KG1 (cell line): ENCODE results near the gene FCSK.
A peak's percentile ranks its signal among the peaks of the same experiment; 100 is the strongest.
"Not testable (repeated sequence)": the region's sequence is repeated elsewhere in the genome, so short reads cannot be mapped to it uniquely, and the experiment has no call there.

Experiments used
- DNase-seq: peaks from one replicate; lab custom pipeline; 2025; lab: John Stamatoyannopoulos, UW

Gene FCSK

DNA sequence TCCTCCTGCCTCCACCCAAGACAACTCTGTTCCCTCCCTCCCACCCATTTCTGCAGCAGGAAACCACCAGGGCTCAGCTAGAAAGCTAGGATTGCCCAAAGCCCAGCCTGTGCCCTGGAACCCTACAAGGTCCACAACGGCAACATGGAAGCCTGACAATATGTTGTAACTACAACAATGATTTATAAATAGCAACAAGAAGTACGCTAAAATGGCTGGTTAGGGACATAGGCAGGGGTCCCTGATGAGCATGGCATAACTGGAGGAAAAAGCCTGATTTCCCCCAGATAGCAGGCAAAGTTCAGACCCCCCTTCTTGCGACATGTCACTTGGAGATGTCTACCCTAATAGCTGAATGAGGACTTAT, 22.1 kb upstream of the FCSK start:
- DNase-seq, result no peak

GRCh38 chr16:70432723-70433457, 21.5 kb upstream of the FCSK start:
- DNase-seq, result no peak

- no peak for DNase-seq
Measured at GRCh38 chr16:70433458-70434103, 20.8 kb upstream of the FCSK start.

- no peak for DNase-seq
Measured at GRCh38 chr16:70434484-70435260, 19.7 kb upstream of the FCSK start.

- DNase-seq, result no peak
Measured at GRCh38 chr16:70437017-70437581, 17.3 kb upstream of the FCSK start.

DNA sequence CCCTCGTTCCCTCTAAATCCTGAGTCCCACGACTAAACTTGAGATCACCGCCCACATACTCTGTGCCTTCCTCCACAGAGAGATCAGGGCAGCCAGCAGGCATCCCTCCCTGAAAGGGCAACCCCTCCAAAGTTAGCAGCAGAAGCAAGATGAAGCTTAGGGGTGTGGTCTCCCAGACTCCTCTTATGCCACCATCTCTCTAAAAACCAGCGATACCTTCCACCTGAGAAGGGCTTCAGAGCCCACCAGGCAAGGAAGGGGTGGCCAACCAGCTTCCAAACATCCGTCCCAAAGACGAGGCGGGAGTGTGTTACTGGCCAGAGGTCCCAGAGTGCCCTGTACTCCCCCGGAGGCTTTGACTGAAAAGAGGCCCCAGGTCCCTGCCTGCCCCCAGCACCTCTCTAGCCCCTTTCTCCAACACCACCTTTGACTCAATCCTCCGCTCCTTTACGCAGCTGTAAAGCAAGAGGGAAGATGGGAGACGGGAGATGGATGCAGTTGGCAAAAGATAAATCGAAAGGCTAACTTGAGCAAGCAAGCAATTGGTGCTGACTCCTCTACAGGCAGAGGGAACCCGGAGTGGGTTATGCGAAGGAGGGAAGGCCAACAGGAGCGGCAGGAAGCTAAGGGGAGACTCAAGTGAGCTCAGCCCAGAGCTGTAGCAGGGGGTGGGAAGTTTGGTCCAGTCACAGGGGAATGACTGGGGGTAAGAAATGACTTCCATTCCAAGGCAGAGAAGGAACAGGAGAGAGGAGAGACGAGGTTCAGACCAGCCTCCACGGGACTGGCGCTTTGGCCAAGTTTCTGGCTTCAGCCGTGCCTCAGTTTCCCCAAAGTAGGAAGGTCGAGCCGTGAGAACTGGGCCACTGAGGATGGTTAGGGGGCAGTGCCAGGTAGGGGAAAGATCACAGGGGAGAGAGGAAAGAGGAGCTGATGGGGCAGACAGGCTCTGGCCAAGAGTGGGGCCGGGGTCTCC, 16.5 kb upstream of the FCSK start:
- no peak for DNase-seq

- no peak for DNase-seq
Measured at GRCh38 chr16:70438585-70438968, 15.8 kb upstream of the FCSK start.

DNA sequence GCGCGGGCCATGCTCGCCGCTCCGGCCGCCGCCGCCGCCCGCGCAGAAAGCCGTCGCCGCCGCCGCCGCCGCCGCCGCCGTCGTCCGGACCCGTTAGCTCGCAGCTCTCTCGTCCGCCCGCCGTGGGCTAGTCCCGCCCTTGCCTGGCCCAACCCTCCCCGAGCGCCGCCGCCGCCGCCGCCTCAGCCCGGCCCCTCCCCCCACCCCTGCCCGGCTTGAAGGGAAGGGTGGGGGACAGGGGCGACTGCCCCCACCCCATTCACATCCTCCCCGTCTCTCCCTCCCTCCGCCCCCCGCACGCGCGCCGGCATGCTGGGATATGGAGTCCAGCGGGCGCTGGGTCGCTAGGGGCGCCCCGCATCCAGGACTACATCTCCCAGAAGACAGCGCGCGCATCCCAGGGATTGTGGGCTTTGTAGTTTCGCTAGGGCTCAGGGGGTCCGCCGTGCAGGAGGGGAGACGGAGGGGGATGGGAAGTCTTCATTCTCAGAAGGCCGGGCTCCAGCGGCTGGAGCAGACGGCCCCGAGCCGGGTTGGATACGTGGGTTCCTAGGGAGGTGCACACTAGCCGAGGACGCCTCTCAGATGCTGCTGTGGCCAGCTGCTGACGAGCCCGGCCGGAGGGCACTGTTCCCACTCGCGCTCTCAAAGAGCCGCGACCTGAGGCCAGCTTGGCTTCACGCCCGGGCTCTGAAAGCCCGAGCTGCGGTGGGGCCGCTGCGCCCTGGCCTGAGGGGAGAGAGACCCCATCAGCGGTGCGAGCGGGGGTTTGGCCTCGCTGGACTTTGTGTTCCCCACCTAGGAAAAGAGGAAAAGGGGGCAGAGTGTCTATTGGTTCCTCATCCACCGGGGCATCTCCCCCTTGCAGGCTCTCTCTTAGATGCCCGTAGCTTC, 15.2 kb upstream of the FCSK start, which contains the start of gene ST3GAL2:
Gene ST3GAL2, minus strand, starts transcription at position 132 of the 894 bp plus-strand sequence. CDS start 40,570 bp downstream, outside the sequence.
- DNase-seq, result peak; percentile 61

DNA sequence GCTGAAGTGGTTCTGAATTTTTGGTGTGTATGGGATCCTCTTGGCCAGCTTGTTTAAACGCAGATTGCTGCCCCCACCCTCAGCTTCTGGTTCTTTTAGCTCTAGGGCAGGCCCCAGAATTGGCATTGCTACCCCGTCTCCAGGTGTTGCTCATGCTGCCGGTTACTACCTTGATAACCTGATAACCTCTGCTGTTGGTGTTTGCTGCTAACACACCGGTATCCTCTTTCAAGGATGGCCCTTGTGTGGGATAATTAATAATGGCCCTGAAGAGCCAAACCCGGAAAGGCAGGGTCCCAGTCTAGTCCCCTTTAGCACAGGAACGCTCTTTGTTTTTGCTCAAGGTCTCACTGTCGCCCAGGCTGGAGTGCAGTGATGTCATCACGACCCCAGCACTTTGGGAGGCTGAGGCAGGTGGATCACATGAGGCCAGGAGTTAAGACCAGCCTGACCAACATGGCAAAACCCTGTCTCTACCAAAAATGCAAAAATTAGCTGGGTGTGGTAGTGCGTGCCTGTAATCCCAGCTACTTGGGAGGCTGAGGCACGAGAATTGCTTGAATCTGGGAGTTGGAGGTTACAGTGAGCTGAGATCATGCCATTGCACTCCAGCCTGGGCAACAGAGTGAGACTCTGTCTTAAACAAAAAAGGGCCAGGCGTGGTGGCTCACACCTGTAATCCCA, 14.2 kb upstream of the FCSK start:
- no peak for DNase-seq

- no peak for DNase-seq
Measured at GRCh38 chr16:70441406-70441990, 12.9 kb upstream of the FCSK start.

GRCh38 chr16:70442344-70442743, 12.1 kb upstream of the FCSK start:
- DNase-seq, result no peak

- no peak for DNase-seq
Measured at GRCh38 chr16:70444249-70445063, 9.9 kb upstream of the FCSK start.

- DNase-seq, result no peak
Measured at GRCh38 chr16:70448075-70448474, 6.3 kb upstream of the FCSK start.

- not testable (repeated sequence) for DNase-seq
Measured at GRCh38 chr16:70450142-70451003, 4.0 kb upstream of the FCSK start.

DNA sequence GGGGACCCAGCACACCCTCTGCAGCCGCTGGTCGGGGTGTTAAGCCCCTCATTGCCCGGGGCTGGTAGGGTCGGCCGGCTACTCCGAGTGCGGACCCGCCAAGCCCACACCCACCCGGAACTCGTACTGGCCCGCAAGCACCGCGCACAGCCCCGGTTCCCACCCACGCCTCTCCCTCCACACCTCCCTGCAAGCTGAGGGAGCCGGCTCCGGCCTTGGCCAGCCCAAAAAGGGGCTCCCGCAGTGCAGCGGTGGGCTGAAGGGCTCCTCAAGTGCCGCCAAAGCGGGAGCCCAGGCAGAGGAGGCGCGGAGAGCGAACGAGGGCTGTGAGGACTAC, 3.4 kb upstream of the FCSK start:
- not testable (repeated sequence) for DNase-seq

- no peak for DNase-seq
Measured at GRCh38 chr16:70453117-70453891, 1.1 kb upstream of the FCSK start.

DNA sequence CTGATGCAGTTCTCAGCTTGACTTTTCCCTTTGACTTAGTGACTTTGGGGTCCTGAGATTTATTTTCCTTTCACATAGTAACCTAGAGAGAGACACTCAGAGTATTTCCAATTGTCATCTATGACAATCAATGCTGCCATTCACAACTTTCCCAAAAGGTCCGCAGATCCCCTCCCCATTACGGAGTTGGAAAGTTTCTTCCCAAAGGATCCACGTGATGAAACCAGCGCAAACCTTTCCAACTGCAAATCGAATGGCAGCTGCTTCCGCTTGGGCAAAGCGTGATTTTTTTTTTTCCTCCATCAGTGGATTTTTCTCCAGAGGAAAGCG, 538 bp upstream of the FCSK start:
- DNase-seq, result no peak
